SK-N-SH treated with all-trans-retinoic acid at 6 μM for 48 hours (cell line): ENCODE results near the gene RBFOX1.

Experiments
- ARNTL ChIP-seq: fragments of 450-650 bp; formaldehyde crosslinking; IDR thresholded peaks from 2 replicates; pipeline ENCODE4 v1.5.0; 2020; ENCODE audit warnings: low read depth, mild to moderate bottlenecking, moderate library complexity, borderline replicate concordance
- OSR1 ChIP-seq: fragments of 250-450 bp; sonication (Bioruptor Pico); IDR thresholded peaks from 2 replicates; pipeline ENCODE4 v1.8.0; 2022; ENCODE audit warnings: moderate library complexity, mild to moderate bottlenecking, inconsistent platforms
- PATZ1 ChIP-seq: fragments of 250-450 bp; sonication (Bioruptor Pico); IDR thresholded peaks from 2 replicates; pipeline ENCODE4 v1.8.0; 2020; ENCODE audit warnings: mild to moderate bottlenecking, moderate library complexity, borderline replicate concordance
- RARB ChIP-seq: fragments of 250-450 bp; sonication (Bioruptor Pico); IDR thresholded peaks from 2 replicates; pipeline ENCODE4 v1.8.0; 2021; ENCODE audit warnings: mild to moderate bottlenecking, moderate library complexity
- ZFP3 ChIP-seq: fragments of 250-450 bp; sonication (Bioruptor Pico); IDR thresholded peaks from 2 replicates; pipeline ENCODE4 v1.5.0; 2020; ENCODE audit warnings: mild to moderate bottlenecking, moderate library complexity
- ZNF70 ChIP-seq: fragments of 450-650 bp; formaldehyde crosslinking; IDR thresholded peaks from 2 replicates; pipeline ENCODE4 v1.5.0; 2020; ENCODE audit warnings: mild to moderate bottlenecking, moderate library complexity
- ZNF8 ChIP-seq: fragments of 450-650 bp; formaldehyde crosslinking; IDR thresholded peaks from 2 replicates; pipeline ENCODE4 v1.5.0; 2020; ENCODE audit warnings: mild to moderate bottlenecking, moderate library complexity

DNA sequence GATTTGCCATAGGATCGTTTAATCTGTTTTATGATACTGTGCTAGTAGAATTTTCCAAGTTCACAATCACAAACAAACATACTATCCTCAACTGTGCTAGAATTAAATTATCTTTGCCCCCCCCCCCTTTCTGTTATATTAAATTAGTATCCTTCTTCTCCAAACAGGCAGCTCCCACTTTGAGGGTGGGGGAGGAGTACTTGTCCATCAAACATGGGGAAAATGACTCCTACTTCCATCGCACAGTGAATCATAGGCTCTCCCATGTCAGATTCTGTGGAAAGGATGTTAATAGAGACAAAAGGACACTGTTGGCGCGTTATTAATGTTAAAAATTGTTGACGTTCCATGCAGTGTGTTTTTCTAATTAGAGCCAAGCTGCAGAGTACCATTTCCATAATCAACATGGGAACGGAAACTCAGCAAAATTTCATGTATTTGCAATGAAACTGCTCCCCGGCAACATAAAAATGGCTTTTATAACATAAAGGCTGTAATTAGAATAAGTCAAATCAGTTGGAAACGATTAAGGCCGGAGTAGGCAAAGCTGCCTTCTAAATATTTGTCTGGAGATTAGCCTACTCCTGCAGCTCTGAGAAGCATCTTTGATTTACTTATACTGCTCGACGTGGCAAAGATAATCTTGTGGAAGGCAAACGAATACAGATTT is 104.6 kb downstream of the RBFOX1 start:
- TF ChIP-seq PATZ1 (CRISPR knock-in tag) (no peak), ARNTL (CRISPR knock-in tag) (no peak), ZNF70 (no peak), ZFP3 (CRISPR knock-in tag) (no peak), RARB (CRISPR knock-in tag) (no peak), OSR1 (CRISPR knock-in tag) (no peak), ZNF8 (CRISPR knock-in tag) (no peak)
